ENCODE results near the gene HSPA14. TPM values are rescaled to one million over a fixed set of nuclear protein-coding genes. Genes with fewer than 3 reads are reported as not detected.

HSPA14 gene
- total RNA-seq, 3 donors from 2014 or later: 10.5 to 20.1 (median 13.3) TPM

- H3K36me3 ChIP-seq (ENCODE audit: low read depth): peaks cover under 1% of the 10 kb centered on the region
- no peaks in the 10 kb centered on the region for H3K9me3 ChIP-seq
- no peak for ATAC-seq
- no peak overlapping the region for H3K4me3 ChIP-seq
- no peak for TF ChIP-seq CTCF (IDR thresholded peaks at IDR 0.05)
- DNase-seq: no peak
- intact Hi-C loops (cut with DNase I, micrococcal nuclease): no loop called here
- peaks cover 5% of the 10 kb centered on the region for H3K4me1 ChIP-seq (ENCODE audit: low read depth)
Measured at GRCh38 chr10:14873090-14873760, 35.1 kb downstream of the HSPA14 start.

- H3K36me3 ChIP-seq (ENCODE audit: low read depth): peaks cover 4% of the 10 kb centered on the region
- ATAC-seq: no peak
- intact Hi-C loops (cut with DNase I, micrococcal nuclease): no loop called here
- no peak overlapping the region for H3K4me3 ChIP-seq
- peaks cover 16% of the 10 kb centered on the region for H3K4me1 ChIP-seq (ENCODE audit: low read depth)
- DNase-seq: no peak
- no peaks in the 10 kb centered on the region for H3K9me3 ChIP-seq
- no peak for TF ChIP-seq CTCF (IDR thresholded peaks at IDR 0.05)
Measured at GRCh38 chr10:14875941-14876340, 37.8 kb downstream of the HSPA14 start.

GRCh38 chr10:14876764-14877163, 38.7 kb downstream of the HSPA14 start:
- H3K4me1 ChIP-seq (ENCODE audit: low read depth): peaks cover 16% of the 10 kb centered on the region
- H3K9me3 ChIP-seq: no peaks in the 10 kb centered on the region
- TF ChIP-seq CTCF (IDR thresholded peaks at IDR 0.05): no peak
- no peak for DNase-seq
- intact Hi-C loops (cut with DNase I, micrococcal nuclease): no loop called here
- no peak overlapping the region for H3K4me3 ChIP-seq
- no peak for ATAC-seq
- peaks cover 4% of the 10 kb centered on the region for H3K36me3 ChIP-seq (ENCODE audit: low read depth)

GRCh38 chr10:14878266-14879123, 40.4 kb downstream of the HSPA14 start, which contains the start of gene SUV39H2:
TSS of gene SUV39H2 (plus strand) at chr10:14878866. CDS start at chr10:14878889, 23 bp downstream.
- H3K36me3 ChIP-seq (ENCODE audit: low read depth): peaks cover 4% of the 10 kb centered on the region
- TF ChIP-seq CTCF (IDR thresholded peaks at IDR 0.05): no peak
- peak; percentile 97 for ATAC-seq
- intact Hi-C loops (cut with DNase I, micrococcal nuclease): no loop called here
- DNase-seq: peak; percentile 95 to 98 (median 96)
- peaks cover 16% of the 10 kb centered on the region for H3K4me1 ChIP-seq (ENCODE audit: low read depth)
- H3K9me3 ChIP-seq: no peaks in the 10 kb centered on the region
- H3K4me3 ChIP-seq: peak within 1 kb of the TSS; percentile 91

- intact Hi-C loops (cut with DNase I, micrococcal nuclease): no loop called here
- H3K9me3 ChIP-seq: no peaks in the 10 kb centered on the region
- H3K36me3 ChIP-seq (ENCODE audit: low read depth): peaks cover 4% of the 10 kb centered on the region
- ATAC-seq (peak; percentile 13), DNase-seq (peak; percentile 41 to 55 (median 55))
- H3K4me1 ChIP-seq (ENCODE audit: low read depth): peaks cover 16% of the 10 kb centered on the region
- no peak for TF ChIP-seq CTCF (IDR thresholded peaks at IDR 0.05)
- peak overlapping the region; percentile 91 for H3K4me3 ChIP-seq
Measured at GRCh38 chr10:14879124-14879927, 41.2 kb downstream of the HSPA14 start.

All from mucosa of descending colon (tissue), 3 donors.